AG04450 (cell line): Measurements from ENCODE around the gene FBXO44. TPM values are rescaled to one million over a fixed set of nuclear protein-coding genes. Genes with fewer than 3 reads are reported as not detected.

Experiments used
- CTCF ChIA-PET: fragments of 300-600, 350-600 bp; formaldehyde crosslinking; extraction: SDS; loops from one replicate; lab custom pipeline; 2022; ENCODE audit warnings: antibody characterized with exemption, inconsistent platforms; lab: Charles Lee
- POLR2A ChIA-PET: fragments of 350-600 bp; formaldehyde crosslinking; extraction: SDS; loops from one replicate; lab custom pipeline; 2021; ENCODE audit warnings: antibody characterized with exemption, inconsistent platforms; lab: Yijun Ruan, JAX
- DNase-seq: peaks from one replicate; pipeline ENCODE4 v3.0.0-alpha.2; 2011; ENCODE audit warnings: low read depth, low spot score
- H3K27ac ChIP-seq: one replicate; pipeline ENCODE4 v1.5.1; 2012; ENCODE audit warnings: low read depth, low read length, control low read depth
- H3K27me3 ChIP-seq: one replicate; pipeline ENCODE4 v1.6.0; 2012; ENCODE audit warnings: low read length; ENCODE audit not compliant: control insufficient read depth, insufficient read depth
- H3K4me3 ChIP-seq: 2 replicates; pipeline ENCODE4 v1.5.1; 2011; ENCODE audit warnings: mild to moderate bottlenecking, low read depth, low read length, control low read depth
- H3K9me3 ChIP-seq: 2 replicates; pipeline ENCODE4 v1.5.1; 2012; ENCODE audit warnings: low read length; ENCODE audit not compliant: control insufficient read depth, insufficient read depth
- polyA plus RNA-seq: library from polyadenylated mRNA; depleted of rRNA; stranded (reverse); fragments of >200 nt; gene quantifications from 2 replicates; pipeline ENCODE4 v1.2.3, GENCODE V29; 2011
- TF ChIP-seq, protein P1 (sequence below): IDR thresholded peaks from 2 replicates; pipeline ENCODE4 v1.5.1; 2011; ENCODE audit warnings: low read depth, low read length, control low read depth, inconsistent platforms

FBXO44 gene
- polyA plus RNA-seq, 1 experiment, result 12.3 TPM

DNA sequence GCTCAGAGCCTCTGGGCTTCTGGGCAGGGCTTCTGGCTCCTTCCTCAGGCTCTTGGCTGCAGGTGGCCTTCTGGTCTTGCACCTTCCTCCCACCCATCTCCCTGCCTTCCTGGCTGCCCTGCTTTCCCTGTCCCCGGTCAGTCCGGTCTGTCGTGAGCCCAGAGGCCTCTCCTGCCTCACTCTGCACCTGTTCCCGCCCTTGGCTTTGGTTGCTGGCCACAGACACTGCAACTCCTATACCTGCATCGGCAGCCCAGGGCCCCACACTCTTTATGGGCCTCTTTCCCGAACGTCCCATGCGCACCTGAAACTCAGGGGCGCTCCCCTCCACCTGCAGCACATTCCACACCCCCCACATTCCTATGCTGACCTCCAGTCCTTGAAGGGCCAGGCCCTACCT, 8.4 kb upstream of the FBXO44 start:
- Histone ChIP-seq H3K9me3 (no peaks in the 10 kb centered on the region; the same call in 1 of the 2 replicates), H3K4me3 (no peak overlapping the region), H3K27ac (no peak overlapping the region), H3K27me3 (peaks cover 26% of the 10 kb centered on the region)
- CTCF ChIA-PET, result interaction anchor here (0.6 to 10.6 kb wide), 20 partner anchors 9 to 609 kb away, joined by 3 to 283 read pairs (median 4); partner anchors contain the start of genes FBXO6 and MTOR
- TF ChIP-seq, protein P1, sequence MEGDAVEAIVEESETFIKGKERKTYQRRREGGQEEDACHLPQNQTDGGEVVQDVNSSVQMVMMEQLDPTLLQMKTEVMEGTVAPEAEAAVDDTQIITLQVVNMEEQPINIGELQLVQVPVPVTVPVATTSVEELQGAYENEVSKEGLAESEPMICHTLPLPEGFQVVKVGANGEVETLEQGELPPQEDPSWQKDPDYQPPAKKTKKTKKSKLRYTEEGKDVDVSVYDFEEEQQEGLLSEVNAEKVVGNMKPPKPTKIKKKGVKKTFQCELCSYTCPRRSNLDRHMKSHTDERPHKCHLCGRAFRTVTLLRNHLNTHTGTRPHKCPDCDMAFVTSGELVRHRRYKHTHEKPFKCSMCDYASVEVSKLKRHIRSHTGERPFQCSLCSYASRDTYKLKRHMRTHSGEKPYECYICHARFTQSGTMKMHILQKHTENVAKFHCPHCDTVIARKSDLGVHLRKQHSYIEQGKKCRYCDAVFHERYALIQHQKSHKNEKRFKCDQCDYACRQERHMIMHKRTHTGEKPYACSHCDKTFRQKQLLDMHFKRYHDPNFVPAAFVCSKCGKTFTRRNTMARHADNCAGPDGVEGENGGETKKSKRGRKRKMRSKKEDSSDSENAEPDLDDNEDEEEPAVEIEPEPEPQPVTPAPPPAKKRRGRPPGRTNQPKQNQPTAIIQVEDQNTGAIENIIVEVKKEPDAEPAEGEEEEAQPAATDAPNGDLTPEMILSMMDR, result no peak
- POLR2A ChIA-PET, result interaction anchor here (0.6 kb wide), 1 partner anchor 10 kb away, joined by 4 read pairs; no protein-coding TSS in a partner anchor
- no peak for DNase-seq

DNA sequence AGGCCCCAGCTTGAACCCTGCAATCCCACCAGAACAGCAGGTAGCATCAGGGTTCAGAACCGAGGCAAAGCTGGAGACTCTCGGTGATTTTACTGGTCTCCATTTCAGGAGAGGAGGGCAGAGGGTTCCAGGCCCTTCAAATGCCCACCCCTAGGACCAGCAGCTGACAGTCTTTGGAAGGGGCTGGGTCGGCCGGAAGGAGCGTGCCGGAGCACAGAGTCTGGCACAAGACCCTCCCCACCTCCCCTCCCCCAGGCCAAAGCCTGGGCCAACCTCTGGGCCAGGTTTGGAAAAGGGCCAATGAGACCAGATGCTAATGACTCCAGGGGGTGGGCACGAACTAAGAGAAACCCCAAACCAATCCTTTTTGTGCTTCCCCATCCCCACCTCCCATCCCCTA, 7.3 kb upstream of the FBXO44 start:
- TF ChIP-seq, protein P1, result no peak
- Histone ChIP-seq H3K27ac (no peak overlapping the region), H3K27me3 (peaks cover 26% of the 10 kb centered on the region), H3K9me3 (no peaks in the 10 kb centered on the region; the same call in 1 of the 2 replicates), H3K4me3 (no peak overlapping the region)
- POLR2A ChIA-PET, result no interaction called here
- CTCF ChIA-PET, result interaction anchor here (0.5 to 10.6 kb wide), 4 partner anchors 374 to 610 kb away, joined by 3 to 283 read pairs (median 8); partner anchors contain the start of gene UBIAD1
- DNase-seq, result no peak

DNA sequence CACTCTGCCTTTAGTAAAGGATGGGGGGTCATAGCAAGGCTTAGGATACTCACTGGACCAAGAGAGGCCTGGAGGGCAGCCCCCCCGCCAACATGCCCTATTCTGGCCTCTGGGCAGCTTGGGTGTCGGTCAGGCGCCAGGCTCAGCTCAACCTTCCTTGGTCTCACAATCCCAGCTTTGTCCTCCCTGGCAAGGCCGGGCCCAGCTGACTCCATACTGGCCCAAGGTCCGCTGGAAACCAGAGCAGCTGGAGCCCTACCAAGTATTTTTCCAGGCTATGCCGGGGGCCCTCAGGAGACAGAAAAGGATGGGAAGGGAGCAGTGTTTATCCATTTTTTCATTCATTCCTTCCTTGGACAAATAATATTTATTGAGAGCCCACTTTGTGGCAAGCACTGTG, 6.6 kb upstream of the FBXO44 start:
- ChIA-PET POLR2A (no interaction called here), CTCF (interaction anchor here (2.2 to 10.6 kb wide), 2 partner anchors 405 to 610 kb away, joined by 13 to 283 read pairs; no protein-coding TSS in a partner anchor)
- no peaks in the 10 kb centered on the region; the same call in 1 of the 2 replicates for H3K9me3 ChIP-seq
- H3K27ac ChIP-seq, result no peak overlapping the region
- TF ChIP-seq, protein P1, result no peak
- DNase-seq, result no peak
- peaks cover 31% of the 10 kb centered on the region for H3K27me3 ChIP-seq
- no peak overlapping the region for H3K4me3 ChIP-seq

DNA sequence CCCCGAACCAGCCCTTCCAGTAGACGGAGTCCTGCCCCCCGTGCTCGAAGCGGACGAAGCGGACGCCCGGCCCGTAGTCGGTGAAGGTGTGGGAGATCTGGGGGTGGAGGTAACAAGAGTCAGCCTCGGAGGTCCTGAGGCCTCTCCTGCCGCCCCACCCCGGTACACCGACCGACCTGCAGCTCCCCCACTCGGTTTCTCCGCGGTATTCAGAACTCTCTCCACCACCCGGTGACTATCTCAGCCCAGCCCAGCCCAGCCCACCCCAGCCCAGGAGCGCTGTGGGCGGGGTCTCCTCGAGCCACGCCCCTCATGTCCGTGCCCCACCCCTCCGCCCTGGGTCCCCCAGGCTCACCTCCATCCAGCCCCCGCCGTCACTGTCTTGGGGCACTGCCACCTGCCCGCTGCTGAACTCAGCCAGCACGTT, 5.9 kb upstream of the FBXO44 start:
- ChIA-PET POLR2A (no interaction called here), CTCF (interaction anchor here (0.6 to 10.6 kb wide), 6 partner anchors 62 to 611 kb away, joined by 4 to 283 read pairs (median 8); partner anchors contain the start of gene AGTRAP)
- peaks cover 31% of the 10 kb centered on the region for H3K27me3 ChIP-seq
- H3K4me3 ChIP-seq, result no peak overlapping the region
- no peak overlapping the region for H3K27ac ChIP-seq
- TF ChIP-seq, protein P1, result no peak
- DNase-seq, result no peak
- H3K9me3 ChIP-seq, result no peaks in the 10 kb centered on the region; the same call in 1 of the 2 replicates

DNA sequence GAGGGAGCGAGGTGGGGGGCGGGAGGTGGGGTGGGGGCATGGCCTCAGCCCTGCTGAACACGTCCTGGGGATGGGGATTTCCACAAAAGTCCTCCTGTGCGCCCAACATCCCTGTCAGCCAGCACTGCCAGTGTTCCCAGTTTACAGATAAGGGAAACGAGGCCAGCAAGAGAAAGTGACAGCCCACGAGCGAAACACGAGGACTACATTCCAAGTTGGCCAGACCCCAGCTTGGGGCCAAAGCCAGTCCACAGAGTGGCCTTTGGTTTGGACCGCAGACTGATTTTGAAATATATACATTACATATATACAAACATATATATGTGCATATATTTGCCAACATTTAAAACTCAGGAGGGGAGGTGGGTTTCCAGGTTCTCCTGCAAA, 5.4 kb upstream of the FBXO44 start:
- H3K4me3 ChIP-seq, result no peak overlapping the region
- CTCF ChIA-PET, result interaction anchor here (0.5 to 10.6 kb wide), 12 partner anchors 15 to 406 kb away, joined by 3 to 283 read pairs (median 5); partner anchors contain the start of genes AGTRAP and FBXO6
- POLR2A ChIA-PET, result no interaction called here
- no peak for DNase-seq
- peaks cover 31% of the 10 kb centered on the region for H3K27me3 ChIP-seq
- H3K27ac ChIP-seq, result no peak overlapping the region
- TF ChIP-seq, protein P1, result no peak
- H3K9me3 ChIP-seq, result no peaks in the 10 kb centered on the region; the same call in 1 of the 2 replicates
